Fibroblast of lung (primary cell): ENCODE measurements around the gene CMIP. TPM values are rescaled to one million over a fixed set of nuclear protein-coding genes. Genes with fewer than 3 reads are reported as not detected.

ENCODE experiments used
- DNase-seq, 2 donors: peaks; one replicate each; pipeline versions ENCODE4 v3.0.0 to v3.0.0-alpha.2; 2010; ENCODE audit warnings: low read depth in 2 of 2
- H2AFZ ChIP-seq: 2 replicates; pipeline ENCODE4 v1.5.1; 2012; ENCODE audit warnings: low read length, control low read depth, inconsistent platforms
- H3K27ac ChIP-seq: 2 replicates; pipeline ENCODE4 v1.5.1; 2011; ENCODE audit warnings: low read length, control low read depth; ENCODE audit not compliant: insufficient read depth
- H3K27me3 ChIP-seq: 2 replicates; pipeline ENCODE4 v1.5.1; 2011; ENCODE audit warnings: mild to moderate bottlenecking, low read length; ENCODE audit not compliant: control insufficient read depth, insufficient read depth
- H3K36me3 ChIP-seq: 2 replicates; pipeline ENCODE4 v1.5.1; 2011; ENCODE audit warnings: low read length; ENCODE audit not compliant: control insufficient read depth, insufficient read depth
- H3K4me1 ChIP-seq: 2 replicates; pipeline ENCODE4 v1.5.1; 2011; ENCODE audit warnings: low read length; ENCODE audit not compliant: control insufficient read depth, insufficient read depth; ENCODE audit errors: extremely low read depth
- H3K4me2 ChIP-seq: 2 replicates; pipeline ENCODE4 v1.5.1; 2011; ENCODE audit warnings: low read length, control low read depth; ENCODE audit not compliant: insufficient read depth; ENCODE audit errors: extremely low read depth
- H3K4me3 ChIP-seq, 4 experiments: fragments of 200-600 bp in 1 of 4; sonication (generic) in 1 of 4; replicated peaks in 1 of 4; 2 replicates each; pipeline ENCODE4 v1.5.1; 2011 to 2016; ENCODE audit warnings: low read length in 4 of 4, low read depth in 3 of 4, mild to moderate bottlenecking in 3 of 4, control low read depth in 2 of 4, inconsistent platforms in 1 of 4, mixed read lengths in 1 of 4; ENCODE audit not compliant: insufficient read depth in 1 of 4; ENCODE audit errors: control extremely low read depth in 1 of 4
- H3K79me2 ChIP-seq: 2 replicates; pipeline ENCODE4 v1.5.1; 2012; ENCODE audit warnings: mild to moderate bottlenecking, low read length, inconsistent platforms; ENCODE audit not compliant: control insufficient read depth, insufficient read depth
- H3K9ac ChIP-seq: 2 replicates; pipeline ENCODE4 v1.5.1; 2011; ENCODE audit warnings: mild to moderate bottlenecking, low read length, control low read depth; ENCODE audit not compliant: insufficient read depth
- H3K9me3 ChIP-seq: 2 replicates; pipeline ENCODE4 v1.5.1; 2012; ENCODE audit warnings: low read depth, low read length; ENCODE audit not compliant: control insufficient read depth, insufficient read depth
- H4K20me1 ChIP-seq: 2 replicates; pipeline ENCODE4 v1.5.1; 2011; ENCODE audit warnings: low read length; ENCODE audit not compliant: control insufficient read depth, insufficient read depth; ENCODE audit errors: extremely low read depth
- CTCF ChIP-seq, 2 donors: IDR thresholded peaks in 1 of 2; conservative IDR thresholded peaks in 1 of 2; 1 replicate in 1 of 2; 2 replicates in 1 of 2; pipeline ENCODE4 v1.5.1; 2011 to 2012; ENCODE audit warnings: low read length in 2 of 2, control low read depth in 1 of 2, inconsistent platforms in 1 of 2, low read depth in 1 of 2, mild to moderate bottlenecking in 1 of 2
- EZH2 ChIP-seq: IDR thresholded peaks from 2 replicates; pipeline ENCODE4 v1.5.1; 2012; ENCODE audit warnings: low read length, control low read depth, mild to moderate bottlenecking; ENCODE audit errors: missing control alignments
- polyA minus RNA-seq: library from RNA; depleted of rRNA, polyadenylated mRNA; stranded (reverse); fragments of >200 nt; gene quantifications from 2 replicates; pipeline ENCODE4 v1.2.3, GENCODE V29; 2011; ENCODE audit warnings: low replicate concordance
- polyA plus RNA-seq, 2 donors: library from polyadenylated mRNA; depleted of rRNA in 1 of 2; stranded (reverse) in 1 of 2; unstranded in 1 of 2; fragments of >200 nt; gene quantifications; 2 replicates each; pipeline ENCODE4 v1.2.1, GENCODE V29; 2011 to 2012; ENCODE audit warnings: missing spikeins in 1 of 2
- total RNA-seq: library from RNA; depleted of rRNA; stranded (reverse); fragments of >200 nt; gene quantifications from 2 replicates; pipeline ENCODE4 v1.2.1, GENCODE V29; 2014

CMIP gene
- total RNA-seq (2.8 and 5.1 TPM in 2 replicates), polyA plus RNA-seq (1.9 and 3.5 TPM in 2 replicates), polyA minus RNA-seq (24.9 and 28.8 TPM in 2 replicates)
- 9.2 and 12.4 TPM in 2 replicates for polyA plus RNA-seq (2012)

- H2AFZ ChIP-seq, result peak within 1 kb of the TSS; percentile 51
Measured at GRCh38 chr16:81444448-81445121, at the start of gene CMIP. Gene CMIP (plus strand): TSS chr16:81444808.

GRCh38 chr16:81394966-81395655 is 49.5 kb upstream of the CMIP start:
- Histone ChIP-seq H3K9ac (no peak overlapping the region), H3K9me3 (no peaks in the 10 kb centered on the region), H3K27ac (no peak overlapping the region), H2AFZ (no peak overlapping the region), H3K4me2 (no peak overlapping the region), H4K20me1 (no peaks in the 10 kb centered on the region), H3K79me2 (no peaks in the 10 kb centered on the region), H3K27me3 (no peaks in the 10 kb centered on the region), H3K4me1 (no peaks in the 10 kb centered on the region), H3K36me3 (no peaks in the 10 kb centered on the region), H3K4me3 (no peak overlapping the region)
- TF ChIP-seq EZH2 (no peak), CTCF (conservative IDR thresholded peaks at IDR 0.05 in 1 of 2, IDR thresholded peaks at IDR 0.05 in 1 of 2; ENCODE audit: low read depth in 1 of 2, low read length in 2 of 2) (no peak)
- DNase-seq, result no peak

More at GRCh38 chr16:81444448-81445121, at the start of gene CMIP:
- TF ChIP-seq EZH2 (no peak), CTCF (conservative IDR thresholded peaks at IDR 0.05 in 1 of 2, IDR thresholded peaks at IDR 0.05 in 1 of 2; ENCODE audit: low read depth in 1 of 2, low read length in 2 of 2) (no peak)
- Histone ChIP-seq H3K9ac (peak within 1 kb of the TSS; percentile 71), H3K9me3 (no peaks in the 10 kb centered on the region), H3K4me1 (peaks cover 2% of the 10 kb centered on the region), H3K36me3 (no peaks in the 10 kb centered on the region), H4K20me1 (peaks cover 1% of the 10 kb centered on the region), H3K27ac (peak within 1 kb of the TSS; percentile 51), H3K4me3 (peak within 1 kb of the TSS; percentile 71 to 90 (median 84)), H3K4me2 (peak within 1 kb of the TSS; percentile 82), H3K79me2 (peaks cover 18% of the 10 kb centered on the region), H3K27me3 (peaks cover 30% of the 10 kb centered on the region)
- DNase-seq, result peak; percentile 72

- DNase-seq, result no peak
- Histone ChIP-seq H3K36me3 (no peaks in the 10 kb centered on the region), H3K9ac (no peak overlapping the region), H3K27me3 (no peaks in the 10 kb centered on the region), H2AFZ (no peak overlapping the region), H3K4me3 (no peak overlapping the region), H3K9me3 (no peaks in the 10 kb centered on the region), H3K4me2 (no peak overlapping the region), H3K79me2 (no peaks in the 10 kb centered on the region), H3K4me1 (no peaks in the 10 kb centered on the region), H3K27ac (no peak overlapping the region), H4K20me1 (no peaks in the 10 kb centered on the region)
- no peak for TF ChIP-seq EZH2
- no peak for TF ChIP-seq CTCF (conservative IDR thresholded peaks at IDR 0.05 in 1 of 2, IDR thresholded peaks at IDR 0.05 in 1 of 2; ENCODE audit: low read depth in 1 of 2, low read length in 2 of 2)
Measured at GRCh38 chr16:81397058-81397878, 47.3 kb upstream of the CMIP start.
